ENCODE data around the gene ATF5. TPM values are rescaled to one million over a fixed set of nuclear protein-coding genes. Genes with fewer than 3 reads are reported as not detected.
"Not testable (repeated sequence)": the region's sequence is repeated elsewhere in the genome, so short reads cannot be mapped to it uniquely, and the experiment has no call there.

ATF5 gene
- total and polyA plus RNA-seq, 2 donors (not counting 1 experiment from before 2014, with no cell fraction given) = 9.0 to 37.6 TPM

DNA sequence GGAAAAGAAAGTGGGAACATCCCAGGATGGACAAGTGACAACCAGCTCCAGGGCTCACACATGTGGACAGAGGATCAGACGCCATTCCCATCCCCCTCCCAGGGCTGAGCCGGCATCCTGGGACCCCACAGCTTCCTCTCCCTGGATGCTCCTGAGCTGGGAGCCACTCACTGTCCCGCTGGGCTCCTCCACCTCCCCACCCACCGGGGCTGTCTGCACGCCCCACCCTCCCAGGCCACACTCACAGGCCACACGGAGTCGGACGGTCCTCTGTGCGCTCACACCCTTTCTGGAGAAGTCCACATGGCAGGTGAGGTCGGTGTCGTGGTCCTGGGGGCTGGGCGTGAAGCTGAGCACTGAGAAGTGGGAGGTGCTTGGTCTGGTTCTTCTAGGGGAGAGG, 30.9 kb downstream of the ATF5 start:
- peaks cover 15% of the 10 kb centered on the region for H3K27me3 Mint-ChIP-seq
- POLR2A ChIA-PET; H3K4me1 ChIP-seq (ENCODE audit: control insufficient read depth in 2 of 2, insufficient read depth in 2 of 2, low read length in 2 of 2): not testable (repeated sequence)

DNA sequence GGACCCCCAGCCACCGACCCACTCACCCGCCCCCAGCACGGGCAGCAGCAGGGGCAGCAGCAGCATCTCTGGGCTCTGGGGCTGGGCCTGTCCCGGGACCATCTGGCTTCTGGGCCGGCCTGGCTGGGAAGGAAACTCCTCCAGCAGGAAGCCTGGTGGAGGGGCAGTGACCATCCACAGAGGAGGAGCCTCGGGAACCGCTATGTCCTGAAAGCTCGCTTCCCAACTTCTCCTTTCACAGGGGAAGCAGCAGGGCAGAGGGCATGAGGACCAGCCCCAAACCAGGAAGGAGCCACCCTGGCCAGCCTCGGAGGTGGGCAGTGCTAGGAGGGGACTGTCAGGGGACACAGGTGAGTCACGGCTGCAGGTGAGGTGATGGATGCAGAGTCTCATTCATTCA, 32.0 kb downstream of the ATF5 start, which contains the start of gene SIGLEC11:
Gene SIGLEC11, minus strand, starts transcription at position 193 of the 400 bp plus-strand sequence. Its CDS starts 91 bp downstream, at position 102.
- ATAC-seq (ENCODE audit: low read depth); H3K4me3 ChIP-seq (ENCODE audit: control extremely low read depth in 1 of 5, extremely low read depth in 1 of 5, insufficient read depth in 1 of 5, low read depth in 2 of 5, low read length in 4 of 5); H3K27me3 ChIP-seq (replicated peaks in 1 of 4; ENCODE audit: control extremely low read depth in 1 of 4, control insufficient read depth in 3 of 4, insufficient read depth in 4 of 4, low read length in 3 of 4); H3K4me3 Mint-ChIP-seq; H3K79me2 ChIP-seq (ENCODE audit: control insufficient read depth, insufficient read depth, low read length); H4K20me1 ChIP-seq (ENCODE audit: control insufficient read depth, insufficient read depth, low read length, poor library complexity, severe bottlenecking); POLR2A ChIA-PET; H3K36me3 ChIP-seq (replicated peaks in 1 of 2; ENCODE audit: control extremely low read depth in 1 of 2, control insufficient read depth in 1 of 2, extremely low read depth in 1 of 2, insufficient read depth in 2 of 2, low read length in 1 of 2); H3K9ac ChIP-seq (ENCODE audit: low read length); H3K4me1 Mint-ChIP-seq; H3K9me3 Mint-ChIP-seq (ENCODE audit: insufficient read depth); H3K27me3 Mint-ChIP-seq; H3K4me2 ChIP-seq (replicated peaks; ENCODE audit: low read depth, low read length, poor library complexity, severe bottlenecking); DNase-seq; CTCF ChIA-PET; intact Hi-C loops (cut with micrococcal nuclease); H3K4me1 ChIP-seq (ENCODE audit: control insufficient read depth in 2 of 2, insufficient read depth in 2 of 2, low read length in 2 of 2); H2AFZ ChIP-seq (ENCODE audit: insufficient read depth, low read depth, low read length, poor library complexity, severe bottlenecking); H3K27ac ChIP-seq (ENCODE audit: low read length in 2 of 2); H3K27ac Mint-ChIP-seq: not testable (repeated sequence)
- H3K9me3 ChIP-seq (ENCODE audit: control extremely low read depth in 1 of 3, control insufficient read depth in 2 of 3, insufficient read depth in 1 of 3, low read length in 2 of 3) = peaks cover 0 to 12% (median 0%) of the 10 kb centered on the region in 3 donors
- WGBS (ENCODE audit: insufficient coverage) = 100% methylated on average over 1 of the region's 10 CpGs

More for the DNA sequence above, 30.9 kb downstream of the ATF5 start:
- H3K27me3 ChIP-seq (replicated peaks in 1 of 4; ENCODE audit: control extremely low read depth in 1 of 4, control insufficient read depth in 3 of 4, insufficient read depth in 4 of 4, low read length in 3 of 4); H3K9ac ChIP-seq (ENCODE audit: low read length); H3K4me3 ChIP-seq (ENCODE audit: control extremely low read depth in 1 of 5, extremely low read depth in 1 of 5, insufficient read depth in 1 of 5, low read depth in 2 of 5, low read length in 4 of 5); H3K9me3 ChIP-seq (ENCODE audit: control extremely low read depth in 1 of 3, control insufficient read depth in 2 of 3, insufficient read depth in 1 of 3, low read length in 2 of 3); H3K36me3 ChIP-seq (replicated peaks in 1 of 2; ENCODE audit: control extremely low read depth in 1 of 2, control insufficient read depth in 1 of 2, extremely low read depth in 1 of 2, insufficient read depth in 2 of 2, low read length in 1 of 2); H3K9me3 Mint-ChIP-seq (ENCODE audit: insufficient read depth); ATAC-seq (ENCODE audit: low read depth); H3K4me2 ChIP-seq (replicated peaks; ENCODE audit: low read depth, low read length, poor library complexity, severe bottlenecking); CTCF ChIA-PET; DNase-seq; H3K4me3 Mint-ChIP-seq; intact Hi-C loops (cut with micrococcal nuclease); H4K20me1 ChIP-seq (ENCODE audit: control insufficient read depth, insufficient read depth, low read length, poor library complexity, severe bottlenecking); H3K27ac ChIP-seq (ENCODE audit: low read length in 2 of 2); H2AFZ ChIP-seq (ENCODE audit: insufficient read depth, low read depth, low read length, poor library complexity, severe bottlenecking); H3K27ac Mint-ChIP-seq; H3K4me1 Mint-ChIP-seq; H3K79me2 ChIP-seq (ENCODE audit: control insufficient read depth, insufficient read depth, low read length): not testable (repeated sequence)
- no CpG with 5 or more reads among the region's 12 CpGs for WGBS (ENCODE audit: insufficient coverage)

Data from B cell (primary cell).